Muscle of leg (tissue), 16 donors: ENCODE results near the gene KCNK1. TPM values are rescaled to one million over a fixed set of nuclear protein-coding genes. Genes with fewer than 3 reads are reported as not detected.

ENCODE experiments used
- DNase-seq: peaks from one replicate; pipeline ENCODE4 v3.0.0; 2013
- H3K27ac ChIP-seq: one replicate; pipeline ENCODE4 v1.5.1; 2013; ENCODE audit warnings: mild to moderate bottlenecking, low read length, control low read depth
- H3K27me3 ChIP-seq: one replicate; pipeline ENCODE4 v1.6.1; 2013; ENCODE audit warnings: low read length; ENCODE audit not compliant: control insufficient read depth, insufficient read depth
- H3K36me3 ChIP-seq: one replicate; pipeline ENCODE4 v1.6.1; 2013; ENCODE audit warnings: low read length; ENCODE audit not compliant: control insufficient read depth, insufficient read depth
- H3K4me1 ChIP-seq: one replicate; pipeline ENCODE4 v1.6.1; 2013; ENCODE audit warnings: low read length; ENCODE audit not compliant: control insufficient read depth, insufficient read depth
- H3K4me3 ChIP-seq: one replicate; pipeline ENCODE4 v1.5.1; 2013; ENCODE audit warnings: low read length, control low read depth
- H3K9me3 ChIP-seq: replicated peaks from 2 replicates; pipeline ENCODE4 v1.6.1; 2013; ENCODE audit warnings: low read depth, low read length; ENCODE audit not compliant: control insufficient read depth
- WGBS: methylation state at CpG from one replicate; pipeline ENCODE4 v1.1.5; 2013; ENCODE audit warnings: missing lambda C conversion rate; ENCODE audit not compliant: insufficient coverage; 5-methylcytosine and 5-hydroxymethylcytosine counted together
- long read RNA-seq, 11 donors: transcript quantifications; one replicate each; lab custom pipeline, GENCODE V29; 2026
- polyA plus RNA-seq, 8 donors: library from polyadenylated mRNA; unstranded; fragments of 120-200 nt; gene quantifications; one replicate each; pipeline versions ENCODE4 v1.2.1 to v1.2.3, GENCODE V29; 2013; ENCODE audit warnings: inconsistent platforms in 1 of 8, low replicate concordance in 1 of 8; ENCODE audit not compliant: insufficient read length in 8 of 8, insufficient read depth in 1 of 8
- total RNA-seq: library from RNA; stranded (reverse); fragments of 120-200 nt; gene quantifications from one replicate; pipeline ENCODE4 v1.2.4, GENCODE V29; 2013

Gene KCNK1
- total RNA-seq (2.5 TPM), polyA plus RNA-seq (1 to 10 TPM in 7 of 8 donors, under 1 TPM in 1; 0.97 to 4.2 (median 1.7) TPM)
- long read RNA-seq, donor 1, result 0 reads
- long read RNA-seq, donor 2, result 0 reads
- long read RNA-seq, donor 3, partial matches to known transcripts, result 0 of 1 reads
- long read RNA-seq, donor 3, other reads (novel, unspliced or antisense), result 0 of 1 reads
- long read RNA-seq, donor 4, partial matches to known transcripts, result 0 of 1 reads
- long read RNA-seq, donor 4, other reads (novel, unspliced or antisense), result 0 of 1 reads
- long read RNA-seq, donor 5, transcript KCNK1-202 (3 exons, 2,161 nt), result major isoform, 9 of 9 reads
- long read RNA-seq, donor 5, partial matches to known transcripts, result 0 of 9 reads
- long read RNA-seq, donor 5, other reads (novel, unspliced or antisense), result 0 of 9 reads
- long read RNA-seq, donor 6, partial matches to known transcripts, result 0 of 1 reads
- long read RNA-seq, donor 6, other reads (novel, unspliced or antisense), result 0 of 1 reads
- long read RNA-seq, donor 7, partial matches to known transcripts, result 0 of 3 reads
- long read RNA-seq, donor 7, other reads (novel, unspliced or antisense), result 0 of 3 reads
- long read RNA-seq, donor 8, result 0 reads
- long read RNA-seq, donor 9, result 0 reads
- long read RNA-seq, donor 10, partial matches to known transcripts, result 0 of 1 reads
- long read RNA-seq, donor 10, other reads (novel, unspliced or antisense), result 0 of 1 reads
- long read RNA-seq, donor 11, partial matches to known transcripts, result 0 of 3 reads
- long read RNA-seq, donor 11, other reads (novel, unspliced or antisense), result 0 of 3 reads

DNA sequence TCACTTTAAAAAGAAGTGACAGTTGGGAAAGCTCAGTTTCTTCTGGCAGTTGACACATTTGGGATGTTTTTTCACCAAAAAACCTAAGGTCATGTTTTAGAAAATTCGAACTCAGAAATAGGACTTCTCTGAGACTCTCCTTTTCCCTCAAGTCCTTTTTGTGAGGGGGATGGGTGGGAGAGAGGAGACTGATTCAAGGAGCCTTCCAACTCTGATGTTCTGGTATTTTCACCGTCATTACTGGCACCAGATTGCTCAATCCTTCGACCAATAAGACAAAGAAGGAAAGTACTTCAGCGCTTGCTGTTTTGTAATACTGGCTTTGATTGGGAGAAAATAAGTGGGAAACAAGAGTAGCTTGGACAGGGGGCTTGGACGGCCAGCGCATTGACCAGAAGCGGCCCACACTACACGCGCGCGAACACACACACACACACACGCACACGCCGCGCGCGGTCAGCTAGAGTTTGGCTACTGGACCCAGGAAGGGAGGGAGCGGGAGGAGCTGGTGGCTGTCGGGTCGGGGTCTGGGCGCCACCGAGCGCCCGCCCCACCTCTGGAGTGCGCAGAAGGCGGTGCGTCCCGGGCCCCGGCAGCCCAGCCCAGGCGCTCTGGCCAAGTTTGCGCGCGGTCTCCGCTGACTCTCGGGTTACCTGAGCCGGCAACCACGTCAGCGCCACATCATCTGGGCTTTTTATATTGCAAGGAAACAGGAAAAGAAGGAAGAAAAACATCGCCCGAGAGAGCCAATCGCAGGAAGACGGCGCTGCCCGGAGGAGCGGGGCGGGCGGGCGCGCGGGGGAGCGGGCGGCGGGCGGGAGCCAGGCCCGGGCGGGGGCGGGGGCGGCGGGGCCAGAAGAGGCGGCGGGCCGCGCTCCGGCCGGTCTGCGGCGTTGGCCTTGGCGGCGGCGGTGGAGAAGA lies at the start of gene KCNK1:
TSS of gene KCNK1 (plus strand) at position 855 of the 921 bp plus-strand sequence. CDS start at position 921, 66 bp downstream.
- WGBS, result under 1% methylated on average over 46 of the region's 70 CpGs
- peaks cover 41% of the 10 kb centered on the region for H3K27me3 ChIP-seq
- no peaks in the 10 kb centered on the region for H3K36me3 ChIP-seq
- no peaks in the 10 kb centered on the region for H3K9me3 ChIP-seq
- peak within 1 kb of the TSS; percentile 55 for H3K4me3 ChIP-seq
- H3K27ac ChIP-seq, result peak within 1 kb of the TSS; percentile 65
- peak; percentile 96 for DNase-seq
- peaks cover 10% of the 10 kb centered on the region for H3K4me1 ChIP-seq

- no peaks in the 10 kb centered on the region for H3K4me1 ChIP-seq
- no peak overlapping the region for H3K27ac ChIP-seq
- DNase-seq, result no peak
- peaks cover 3% of the 10 kb centered on the region for H3K9me3 ChIP-seq
- WGBS, result no CpG with 5 or more reads among the region's 2 CpGs
- no peaks in the 10 kb centered on the region for H3K36me3 ChIP-seq
- H3K4me3 ChIP-seq, result no peak overlapping the region
- H3K27me3 ChIP-seq, result no peaks in the 10 kb centered on the region
Observed at GRCh38 chr1:233565313-233565712, 48.6 kb upstream of the KCNK1 start.

- no peaks in the 10 kb centered on the region for H3K9me3 ChIP-seq
- WGBS, result no CpG with 5 or more reads among the region's 2 CpGs
- H3K4me3 ChIP-seq, result no peak overlapping the region
- no peak for DNase-seq
- H3K4me1 ChIP-seq, result no peaks in the 10 kb centered on the region
- no peak overlapping the region for H3K27ac ChIP-seq
- H3K36me3 ChIP-seq, result no peaks in the 10 kb centered on the region
- H3K27me3 ChIP-seq, result no peaks in the 10 kb centered on the region
Observed at GRCh38 chr1:233566886-233567285, 47.0 kb upstream of the KCNK1 start.

- Histone ChIP-seq H3K36me3 (no peaks in the 10 kb centered on the region), H3K4me3 (no peak overlapping the region), H3K27ac (no peak overlapping the region), H3K9me3 (no peaks in the 10 kb centered on the region), H3K27me3 (no peaks in the 10 kb centered on the region), H3K4me1 (no peaks in the 10 kb centered on the region)
- peak; percentile 49 for DNase-seq
Observed at GRCh38 chr1:233569636-233570035, 44.3 kb upstream of the KCNK1 start.

DNA sequence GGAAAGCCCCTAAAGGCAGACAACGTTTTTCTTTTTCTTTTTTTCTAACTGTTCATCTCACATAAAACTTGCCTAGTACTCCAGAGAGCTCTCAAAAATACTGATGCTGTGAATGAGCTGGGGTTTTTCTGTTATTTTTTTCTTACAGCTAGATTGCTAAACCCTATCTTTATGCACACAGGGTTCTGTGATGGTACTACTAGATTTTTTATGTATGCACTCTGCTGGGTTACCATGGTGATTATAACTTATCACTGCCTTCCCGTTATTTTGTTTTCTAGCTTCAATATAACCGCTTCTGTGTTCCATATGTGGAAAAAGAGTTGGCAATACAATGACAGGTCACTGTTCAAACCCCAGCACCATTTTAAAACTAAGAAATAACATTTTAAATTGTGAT lies 43.7 kb upstream of the KCNK1 start:
- Histone ChIP-seq H3K4me1 (no peaks in the 10 kb centered on the region), H3K36me3 (no peaks in the 10 kb centered on the region), H3K27me3 (no peaks in the 10 kb centered on the region), H3K27ac (no peak overlapping the region), H3K9me3 (no peaks in the 10 kb centered on the region), H3K4me3 (no peak overlapping the region)
- no peak for DNase-seq
- no CpG with 5 or more reads among the region's 3 CpGs for WGBS

- no peak overlapping the region for H3K4me3 ChIP-seq
- H3K27ac ChIP-seq, result no peak overlapping the region
- WGBS, result 40% methylated on average over 1 of the region's 4 CpGs
- H3K9me3 ChIP-seq, result no peaks in the 10 kb centered on the region
- H3K36me3 ChIP-seq, result no peaks in the 10 kb centered on the region
- H3K4me1 ChIP-seq, result no peaks in the 10 kb centered on the region
- H3K27me3 ChIP-seq, result no peaks in the 10 kb centered on the region
- DNase-seq, result no peak
Observed at GRCh38 chr1:233570706-233571105, 43.2 kb upstream of the KCNK1 start.

- Histone ChIP-seq H3K36me3 (no peaks in the 10 kb centered on the region), H3K9me3 (no peaks in the 10 kb centered on the region), H3K27me3 (no peaks in the 10 kb centered on the region), H3K4me1 (no peaks in the 10 kb centered on the region), H3K4me3 (no peak overlapping the region), H3K27ac (no peak overlapping the region)
- WGBS, result 86% methylated on average over 4 of the region's 4 CpGs
- DNase-seq, result no peak
Observed at GRCh38 chr1:233572896-233573295, 41.0 kb upstream of the KCNK1 start.

DNA sequence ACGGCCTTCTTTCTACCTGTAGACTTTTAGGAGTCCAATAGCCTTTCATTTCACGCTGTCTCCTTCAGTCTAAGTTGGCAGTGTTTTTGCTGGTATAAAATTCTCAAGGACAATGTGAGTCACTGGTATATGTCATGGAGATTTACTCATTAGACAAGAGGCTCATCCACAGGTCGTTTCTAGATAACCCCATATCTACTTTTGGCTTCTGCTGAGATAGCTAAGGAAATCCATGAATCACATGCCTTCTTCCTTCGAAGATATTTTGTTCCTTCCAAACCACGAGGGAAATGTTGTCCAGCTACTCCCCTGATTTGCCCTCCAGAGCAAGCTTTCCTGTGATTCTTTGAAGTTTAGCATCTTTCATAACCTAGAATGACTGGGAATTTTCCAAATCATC lies 38.5 kb upstream of the KCNK1 start:
- Histone ChIP-seq H3K27me3 (no peaks in the 10 kb centered on the region), H3K36me3 (no peaks in the 10 kb centered on the region), H3K4me3 (no peak overlapping the region), H3K4me1 (no peaks in the 10 kb centered on the region), H3K27ac (no peak overlapping the region), H3K9me3 (no peaks in the 10 kb centered on the region)
- DNase-seq, result no peak
- WGBS, result no CpG with 5 or more reads among the region's 5 CpGs

- H3K4me1 ChIP-seq, result no peaks in the 10 kb centered on the region
- no peak for DNase-seq
- H3K36me3 ChIP-seq, result no peaks in the 10 kb centered on the region
- H3K9me3 ChIP-seq, result no peaks in the 10 kb centered on the region
- WGBS, result 69% methylated on average over 2 of the region's 3 CpGs
- peaks cover 3% of the 10 kb centered on the region for H3K27me3 ChIP-seq
- no peak overlapping the region for H3K4me3 ChIP-seq
- no peak overlapping the region for H3K27ac ChIP-seq
Observed at GRCh38 chr1:233582439-233582838, 31.5 kb upstream of the KCNK1 start.
